ENCODE data around the gene TMEM131. TPM values are rescaled to one million over a fixed set of nuclear protein-coding genes. Genes with fewer than 3 reads are reported as not detected.

TMEM131 gene
- total RNA-seq, 8 experiments from 2014 or later = 13.3 to 54.6 (median 20.2) TPM

DNA sequence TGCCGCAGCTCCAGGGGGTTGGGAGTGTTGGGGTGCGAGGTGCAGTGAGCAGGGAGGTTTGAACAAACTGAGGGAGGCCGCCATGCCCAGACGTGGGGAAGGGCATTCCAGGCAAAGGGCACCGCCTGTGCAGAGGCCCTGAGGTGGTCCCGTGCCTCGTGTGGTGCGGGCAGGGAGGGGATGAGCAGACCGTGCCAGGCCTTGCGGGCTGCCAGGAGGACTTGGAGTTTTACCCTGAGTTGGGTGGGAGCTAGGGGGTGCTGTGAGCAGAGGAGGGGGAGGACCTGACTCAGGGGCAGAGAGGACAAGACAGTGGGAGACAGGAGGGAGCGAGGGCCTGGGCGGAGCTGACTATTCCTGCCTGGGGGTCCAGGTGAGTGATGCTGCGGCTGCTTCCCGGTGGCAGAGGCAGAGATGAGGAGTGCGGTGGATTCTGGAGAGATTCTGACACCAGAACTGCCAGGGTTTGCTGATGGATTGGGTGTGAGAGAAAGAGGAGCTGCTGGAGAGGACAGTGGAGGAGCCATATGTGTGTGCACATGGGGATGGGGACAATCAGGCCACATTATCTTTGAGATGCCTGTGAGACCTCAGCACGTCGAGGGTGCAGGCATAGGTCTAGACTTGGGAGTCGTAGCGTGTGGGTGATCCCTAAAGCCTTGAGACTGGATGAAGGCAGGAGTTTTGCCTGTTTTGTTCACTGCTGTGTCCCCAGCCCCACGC lies 259.0 kb downstream of the TMEM131 start:
- WGBS, 10 experiments = 40 to 93% (median 64%) methylated on average over 1 to 8 of the region's 20 CpGs; no CpG with 5 or more reads in 5 of the 10 experiments
- peaks cover 0 to 6% of the 10 kb centered on the region in 2 donors for H3K4me1 ChIP-seq (replicated peaks in 1 of 2)
- no peak overlapping the region for H3K4me3 ChIP-seq
- in situ Hi-C loops (cut with MboI; ENCODE audit: low pct_unique_long_range_greater_than_20kb in 2 of 9, low sequenced_read_pairs in 9 of 9, unreplicated experiment in 9 of 9) = loop anchor here in 1 of 9 experiments (25.0 kb wide), 1 partner anchor 651 kb away; no protein-coding TSS in a partner anchor
- no peak overlapping the region for H3K27ac ChIP-seq
- no peak for ATAC-seq (replicated peaks in 6 of 8)

DNA sequence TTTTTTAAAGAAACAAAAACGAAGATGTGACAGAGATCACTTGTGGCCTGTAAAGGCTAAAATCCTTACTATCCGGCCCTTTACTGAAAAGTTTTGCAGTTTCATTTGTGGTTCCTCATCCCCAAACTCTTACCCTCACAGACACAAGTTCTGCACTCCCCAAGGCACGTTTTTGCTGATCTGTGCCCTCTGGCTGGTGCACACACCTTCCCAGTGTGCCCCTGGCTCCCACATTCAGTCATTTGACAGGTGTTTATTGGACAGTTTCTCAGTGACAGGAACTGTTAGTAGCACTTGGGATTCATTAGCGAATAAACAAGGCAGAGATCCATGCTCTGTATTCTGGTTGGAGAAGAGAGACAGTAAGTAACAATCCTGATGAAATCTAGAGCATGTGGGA lies 259.6 kb downstream of the TMEM131 start:
- Histone ChIP-seq H3K4me3 (no peak overlapping the region), H3K4me1 (replicated peaks in 1 of 2) (peaks cover 0 to 6% of the 10 kb centered on the region in 2 donors), H3K27ac (no peak overlapping the region)
- 0 to 71% (median 43%) methylated on average over 1 to 3 of the region's 4 CpGs; no CpG with 5 or more reads in 1 of the 10 experiments for WGBS, 10 experiments
- in situ Hi-C loops (cut with MboI; ENCODE audit: low pct_unique_long_range_greater_than_20kb in 2 of 9, low sequenced_read_pairs in 9 of 9, unreplicated experiment in 9 of 9) = loop anchor here in 1 of 9 experiments (25.0 kb wide), 1 partner anchor 651 kb away; no protein-coding TSS in a partner anchor
- no peak for ATAC-seq (replicated peaks in 6 of 8)

DNA sequence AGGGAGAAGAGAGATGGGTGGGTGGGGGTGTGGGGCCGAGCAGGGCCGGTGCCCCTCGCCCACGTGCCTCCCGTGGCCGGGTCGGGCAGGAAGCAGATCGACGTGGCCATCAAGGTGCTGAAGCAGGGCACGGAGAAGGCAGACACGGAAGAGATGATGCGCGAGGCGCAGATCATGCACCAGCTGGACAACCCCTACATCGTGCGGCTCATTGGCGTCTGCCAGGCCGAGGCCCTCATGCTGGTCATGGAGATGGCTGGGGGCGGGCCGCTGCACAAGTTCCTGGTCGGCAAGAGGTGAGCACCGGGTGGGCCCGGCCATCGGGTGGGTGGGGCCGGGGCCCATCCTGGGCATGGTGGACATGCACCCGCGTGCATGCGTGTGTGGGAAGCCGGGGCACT lies 260.6 kb downstream of the TMEM131 start:
- ATAC-seq (replicated peaks in 6 of 8) = no peak
- WGBS, 10 experiments = 87% methylated on average over 3 of the region's 29 CpGs; no CpG with 5 or more reads in 9 of the 10 experiments
- Histone ChIP-seq H3K4me1 (replicated peaks in 1 of 2) (no peaks in the 10 kb centered on the region), H3K27ac (no peak overlapping the region), H3K4me3 (no peak overlapping the region)
- in situ Hi-C loops (cut with MboI; ENCODE audit: low pct_unique_long_range_greater_than_20kb in 2 of 9, low sequenced_read_pairs in 9 of 9, unreplicated experiment in 9 of 9) = loop anchor here in 1 of 9 experiments (25.0 kb wide), 1 partner anchor 652 kb away; no protein-coding TSS in a partner anchor

DNA sequence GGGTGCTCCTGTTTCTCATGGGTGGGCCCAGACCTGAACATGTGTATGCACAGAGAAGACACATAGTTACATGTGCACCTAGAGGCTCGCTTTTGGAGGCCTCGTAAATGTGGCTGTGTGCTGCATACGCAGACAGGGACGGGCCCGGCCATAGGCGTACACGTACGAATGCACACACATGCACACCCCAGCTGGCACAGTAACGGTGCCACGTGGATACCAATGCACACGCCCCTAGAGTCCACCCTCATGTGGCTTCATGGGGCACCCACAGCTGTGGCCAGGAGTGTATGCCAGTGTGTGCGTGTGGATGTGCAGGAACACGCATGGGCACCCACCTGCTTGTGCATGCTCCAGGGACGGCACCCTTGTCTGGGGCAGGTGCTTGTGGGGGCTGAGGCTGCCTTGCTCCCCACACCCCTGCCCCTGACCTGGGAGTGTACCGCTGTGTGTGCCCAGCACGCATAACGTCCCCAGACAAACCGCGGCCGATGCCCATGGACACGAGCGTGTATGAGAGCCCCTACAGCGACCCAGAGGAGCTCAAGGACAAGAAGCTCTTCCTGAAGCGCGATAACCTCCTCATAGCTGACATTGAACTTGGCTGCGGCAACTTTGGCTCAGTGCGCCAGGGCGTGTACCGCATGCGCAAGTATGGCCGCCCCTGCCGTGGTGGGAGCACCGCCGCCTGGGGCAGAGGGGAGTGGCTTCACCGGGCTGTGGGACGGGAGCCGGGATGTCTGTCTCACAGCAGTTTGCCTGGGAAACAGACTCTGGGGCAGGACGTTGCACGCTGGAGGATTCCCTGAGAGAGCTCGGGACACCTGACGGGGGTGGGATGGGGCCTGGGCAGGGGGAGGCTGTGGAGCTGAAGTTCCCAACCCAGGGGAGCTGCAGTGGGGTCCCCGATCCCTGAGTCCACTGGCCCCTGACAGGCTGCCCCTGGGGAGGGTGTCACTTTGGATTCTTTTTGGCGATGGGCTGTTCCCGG lies 261.4 kb downstream of the TMEM131 start:
- no peak for ATAC-seq (replicated peaks in 6 of 8)
- no peak overlapping the region for H3K27ac ChIP-seq
- no peak overlapping the region for H3K4me3 ChIP-seq
- in situ Hi-C loops (cut with MboI; ENCODE audit: low pct_unique_long_range_greater_than_20kb in 2 of 9, low sequenced_read_pairs in 9 of 9, unreplicated experiment in 9 of 9) = loop anchor here in 1 of 9 experiments (25.0 kb wide), 1 partner anchor 653 kb away; no protein-coding TSS in a partner anchor
- 80 to 100% (median 90%) methylated on average over 1 to 5 of the region's 44 CpGs; no CpG with 5 or more reads in 5 of the 10 experiments for WGBS, 10 experiments
- H3K4me1 ChIP-seq (replicated peaks in 1 of 2) = no peaks in the 10 kb centered on the region

DNA sequence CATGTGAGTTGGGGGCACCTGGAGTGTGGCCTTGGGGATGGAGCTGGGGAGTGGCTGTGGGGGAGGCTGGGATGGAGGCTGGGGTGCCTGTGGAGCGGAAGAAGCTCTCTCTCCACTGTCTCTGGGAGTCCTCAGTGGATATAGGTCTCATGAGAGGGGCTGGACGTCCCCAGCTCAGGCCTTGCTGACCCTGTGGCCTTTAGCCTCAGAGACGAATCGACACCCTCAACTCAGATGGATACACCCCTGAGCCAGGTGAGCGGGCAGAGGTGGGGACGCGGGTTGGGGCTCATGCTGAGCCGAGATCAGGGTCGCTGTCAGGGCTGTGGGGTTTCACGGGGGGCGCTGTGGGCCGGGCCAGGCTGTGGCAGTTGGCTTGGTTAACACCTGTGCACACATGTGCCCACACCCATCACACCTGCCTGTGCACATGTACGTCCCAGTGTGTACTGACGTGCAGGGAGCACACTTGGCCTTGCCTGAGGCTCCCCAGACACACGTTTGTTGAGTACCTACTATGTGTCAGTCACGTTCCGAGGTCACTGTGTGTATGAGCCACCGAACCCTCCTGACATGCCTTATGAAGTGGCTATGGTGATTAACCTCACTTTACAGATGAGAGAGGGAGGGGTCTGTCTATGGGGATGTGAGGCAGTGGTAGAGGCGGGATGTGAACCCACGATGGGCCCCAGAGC lies 262.3 kb downstream of the TMEM131 start:
- Histone ChIP-seq H3K4me1 (replicated peaks in 1 of 2) (no peaks in the 10 kb centered on the region), H3K4me3 (no peak overlapping the region), H3K27ac (no peak overlapping the region)
- WGBS, 10 experiments = 68 to 90% methylated on average over 2 to 5 of the region's 20 CpGs; no CpG with 5 or more reads in 8 of the 10 experiments
- in situ Hi-C loops (cut with MboI; ENCODE audit: low pct_unique_long_range_greater_than_20kb in 2 of 9, low sequenced_read_pairs in 9 of 9, unreplicated experiment in 9 of 9) = loop anchor here in 1 of 9 experiments (25.0 kb wide), 1 partner anchor 654 kb away; no protein-coding TSS in a partner anchor
- ATAC-seq (replicated peaks in 6 of 8) = no peak

DNA sequence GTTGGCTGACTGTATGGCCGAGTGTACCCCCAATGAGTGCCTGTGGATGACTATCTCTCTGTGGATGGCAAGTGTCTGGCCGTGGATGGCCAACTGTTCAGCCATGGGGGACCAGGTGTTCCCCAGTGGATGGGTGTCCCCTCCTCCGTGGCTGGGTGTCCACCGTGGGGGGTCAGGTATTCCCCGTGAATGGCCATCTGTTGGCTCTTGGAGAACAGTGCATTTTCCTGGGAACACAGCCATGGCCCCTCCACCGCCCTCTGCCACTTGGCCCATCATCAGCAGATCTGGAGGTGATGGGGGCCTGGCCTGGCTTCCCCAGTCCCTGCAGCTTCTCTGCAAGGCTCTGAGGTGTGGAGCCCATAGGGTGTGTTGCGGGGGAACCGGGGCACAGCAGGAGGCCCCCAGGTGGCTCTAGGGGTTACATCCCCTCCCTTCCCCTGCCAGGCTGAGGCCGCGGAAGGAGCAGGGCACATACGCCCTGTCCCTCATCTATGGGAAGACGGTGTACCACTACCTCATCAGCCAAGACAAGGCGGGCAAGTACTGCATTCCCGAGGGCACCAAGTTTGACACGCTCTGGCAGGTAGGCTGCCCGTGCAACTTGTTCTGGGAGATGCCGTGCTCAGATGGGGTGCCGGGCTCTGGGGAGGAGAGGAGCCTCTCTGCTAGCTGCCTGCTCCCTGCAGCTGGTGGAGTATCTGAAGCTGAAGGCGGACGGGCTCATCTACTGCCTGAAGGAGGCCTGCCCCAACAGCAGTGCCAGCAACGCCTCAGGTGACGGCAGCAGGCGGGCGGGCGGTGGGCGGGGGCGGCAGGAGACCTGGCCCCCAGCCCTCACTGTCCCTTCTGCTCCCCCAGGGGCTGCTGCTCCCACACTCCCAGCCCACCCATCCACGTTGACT lies 263.1 kb downstream of the TMEM131 start:
- no peak for ATAC-seq (replicated peaks in 6 of 8)
- Histone ChIP-seq H3K4me1 (replicated peaks in 1 of 2) (no peaks in the 10 kb centered on the region), H3K27ac (no peak overlapping the region), H3K4me3 (no peak overlapping the region)
- WGBS, 10 experiments = 40 to 89% (median 80%) methylated on average over 1 to 9 of the region's 28 CpGs; no CpG with 5 or more reads in 2 of the 10 experiments
- in situ Hi-C loops (cut with MboI; ENCODE audit: low pct_unique_long_range_greater_than_20kb in 2 of 9, low sequenced_read_pairs in 9 of 9, unreplicated experiment in 9 of 9) = loop anchor here in 1 of 9 experiments (25.0 kb wide), 1 partner anchor 655 kb away; no protein-coding TSS in a partner anchor

DNA sequence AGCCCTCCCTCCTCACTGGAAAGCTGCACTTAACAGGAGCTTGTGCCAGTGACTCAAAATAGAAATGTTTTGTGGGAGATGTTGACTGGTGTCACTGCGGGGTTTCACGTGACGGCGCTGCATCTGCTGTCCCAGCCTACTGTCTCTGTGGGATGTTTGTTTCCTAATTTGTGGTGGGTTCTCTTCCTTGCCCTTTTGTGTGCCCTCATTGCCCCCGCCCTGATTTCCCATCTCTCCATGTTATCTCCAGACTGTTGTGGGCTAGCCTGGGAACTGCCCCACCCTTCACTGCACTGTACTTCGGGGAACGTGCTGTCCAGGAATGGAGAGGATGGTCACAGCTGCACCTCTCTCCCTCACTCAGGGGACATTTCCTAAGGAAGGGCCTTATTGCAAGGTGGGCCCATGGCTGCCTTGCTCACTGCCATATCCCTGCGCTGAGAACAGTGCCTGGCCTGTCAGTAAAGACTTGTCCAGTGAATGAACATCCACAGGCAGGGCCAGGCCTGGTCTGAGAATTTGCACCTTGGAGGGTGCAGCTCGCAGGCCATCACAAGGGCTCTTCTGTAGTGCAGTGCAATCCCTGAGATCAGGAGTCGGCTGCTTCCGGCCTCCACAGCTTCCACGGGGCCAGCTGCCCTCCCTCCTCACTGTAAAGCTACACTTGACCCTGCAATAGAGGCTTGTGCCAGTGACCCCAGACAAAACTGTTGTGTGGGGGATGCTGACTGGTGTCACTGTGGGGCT lies 264.3 kb downstream of the TMEM131 start:
- in situ Hi-C loops (cut with MboI; ENCODE audit: low pct_unique_long_range_greater_than_20kb in 2 of 9, low sequenced_read_pairs in 9 of 9, unreplicated experiment in 9 of 9) = loop anchor here in 1 of 9 experiments (25.0 kb wide), 1 partner anchor 656 kb away; no protein-coding TSS in a partner anchor
- Histone ChIP-seq H3K4me1 (replicated peaks in 1 of 2) (no peaks in the 10 kb centered on the region), H3K4me3 (no peak overlapping the region), H3K27ac (no peak overlapping the region)
- 72 to 100% (median 82%) methylated on average over 1 to 8 of the region's 12 CpGs; no CpG with 5 or more reads in 5 of the 10 experiments for WGBS, 10 experiments
- ATAC-seq (replicated peaks in 6 of 8) = no peak

DNA sequence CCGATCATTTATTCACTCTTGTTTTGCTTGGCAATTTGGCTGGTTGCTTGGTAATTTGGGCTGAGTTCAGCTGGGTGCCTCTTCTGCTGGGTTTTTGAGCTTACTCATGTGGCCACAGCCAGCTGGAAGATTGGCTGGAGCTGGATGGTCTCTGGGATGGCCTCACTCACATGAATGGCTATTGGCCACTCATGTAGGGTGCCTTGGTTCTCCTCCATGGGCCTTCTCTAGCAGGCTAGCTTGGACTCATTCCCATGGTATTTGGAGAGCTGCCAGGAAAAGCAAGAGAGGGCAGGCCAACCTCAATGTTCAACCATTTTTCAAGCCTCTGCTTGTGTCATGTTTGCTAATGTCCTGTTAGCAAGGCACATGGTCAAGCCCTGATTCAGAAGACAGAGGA lies 265.5 kb downstream of the TMEM131 start:
- Histone ChIP-seq H3K27ac (no peak overlapping the region), H3K4me3 (no peak overlapping the region), H3K4me1 (replicated peaks in 1 of 2) (no peaks in the 10 kb centered on the region)
- 100% methylated on average over 1 of the region's 1 CpG; no CpG with 5 or more reads in 8 of the 10 experiments for WGBS, 10 experiments
- in situ Hi-C loops (cut with MboI; ENCODE audit: low pct_unique_long_range_greater_than_20kb in 2 of 9, low sequenced_read_pairs in 9 of 9, unreplicated experiment in 9 of 9) = loop anchor here in 1 of 9 experiments (25.0 kb wide), 1 partner anchor 657 kb away; no protein-coding TSS in a partner anchor
- peak in 1 of 8 experiments; percentile 19 for ATAC-seq (replicated peaks in 6 of 8)

DNA sequence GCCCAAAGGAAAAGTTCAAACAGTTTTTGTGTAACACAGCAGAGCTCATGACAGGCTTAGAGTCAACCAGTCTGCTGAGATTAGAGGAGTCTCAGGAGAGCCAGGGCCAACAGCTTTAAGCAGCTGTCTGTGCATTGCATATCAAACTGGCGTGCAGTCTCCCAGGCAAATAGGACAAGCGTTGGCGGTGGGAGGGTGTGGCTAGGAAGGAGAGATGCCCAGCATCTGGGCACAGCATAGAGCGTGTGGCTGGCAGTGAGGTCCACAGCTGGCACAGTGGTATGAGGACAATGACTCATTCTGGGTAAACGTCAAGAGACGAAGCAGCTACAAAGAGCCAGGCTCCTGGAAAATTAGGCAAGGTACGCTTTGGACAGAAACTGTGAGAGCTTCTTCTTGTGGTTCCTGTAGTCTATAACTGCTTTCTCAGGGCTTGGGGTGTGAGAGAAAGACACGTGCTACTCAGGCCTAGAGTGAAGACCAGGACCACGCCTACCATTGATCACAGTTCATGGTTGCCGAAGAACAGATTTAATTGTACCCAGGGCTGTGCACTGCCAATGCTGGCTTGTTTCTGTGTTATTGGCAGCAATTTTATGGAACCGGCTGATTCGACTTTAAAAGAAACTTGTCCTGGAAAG lies 267.5 kb downstream of the TMEM131 start:
- peak in 4 of 8 experiments; percentile 30 to 83 (median 71) for ATAC-seq (replicated peaks in 6 of 8)
- in situ Hi-C loops (cut with MboI; ENCODE audit: low pct_unique_long_range_greater_than_20kb in 2 of 9, low sequenced_read_pairs in 9 of 9, unreplicated experiment in 9 of 9) = loop anchor here in 1 of 9 experiments (25.0 kb wide), 1 partner anchor 659 kb away; no protein-coding TSS in a partner anchor

DNA sequence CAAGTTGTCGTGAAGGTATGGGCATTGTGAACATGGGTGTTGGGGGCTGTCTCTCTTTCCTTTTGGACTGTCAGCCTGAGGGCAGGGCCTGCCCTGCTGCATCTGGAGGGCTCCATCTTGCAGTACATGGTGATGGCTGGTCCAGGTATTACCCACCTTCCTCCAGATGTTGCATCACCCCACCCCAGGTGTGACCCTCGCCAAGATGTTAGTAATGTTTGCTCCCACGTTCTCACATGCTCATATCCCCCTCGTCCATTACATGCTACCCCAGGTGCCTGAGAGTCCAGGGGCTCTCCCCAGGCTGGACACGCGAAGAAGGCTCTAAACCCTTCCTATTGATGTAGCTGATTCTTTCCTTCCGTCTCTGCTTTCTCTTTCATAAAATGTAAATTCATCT lies 268.5 kb downstream of the TMEM131 start:
- no peak for ATAC-seq (replicated peaks in 6 of 8)
- in situ Hi-C loops (cut with MboI; ENCODE audit: low pct_unique_long_range_greater_than_20kb in 2 of 9, low sequenced_read_pairs in 9 of 9, unreplicated experiment in 9 of 9) = loop anchor here in 1 of 9 experiments (25.0 kb wide), 1 partner anchor 660 kb away; no protein-coding TSS in a partner anchor
- WGBS, 10 experiments = 34 to 100% (median 77%) methylated on average over 1 to 6 of the region's 7 CpGs
- no peak overlapping the region for H3K27ac ChIP-seq
- H3K4me3 ChIP-seq = no peak overlapping the region
- H3K4me1 ChIP-seq (replicated peaks in 1 of 2) = no peaks in the 10 kb centered on the region

More for the DNA sequence above, 267.5 kb downstream of the TMEM131 start:
- no peak overlapping the region for H3K27ac ChIP-seq
- H3K4me1 ChIP-seq (replicated peaks in 1 of 2) = no peaks in the 10 kb centered on the region
- WGBS, 10 experiments = 2 to 100% (median 90%) methylated on average over 1 to 11 of the region's 12 CpGs; no CpG with 5 or more reads in 3 of the 10 experiments
- no peak overlapping the region for H3K4me3 ChIP-seq
